HS-27A (cell line): Measurements from ENCODE around the gene NELFB.

ENCODE experiments used
- DNase-seq: peaks from one replicate; pipeline ENCODE4 v3.0.0-alpha.2; 2012; ENCODE audit warnings: low read depth, missing footprints

NELFB gene

GRCh38 chr9:137268538-137269201, 13.5 kb downstream of the NELFB start:
- no peak for DNase-seq

GRCh38 chr9:137269231-137269772, 14.2 kb downstream of the NELFB start:
- DNase-seq, result no peak

- DNase-seq, result no peak
Measured at GRCh38 chr9:137270929-137271695, 16.0 kb downstream of the NELFB start.

GRCh38 chr9:137271696-137272076, 16.6 kb downstream of the NELFB start:
- DNase-seq, result no peak

GRCh38 chr9:137272241-137273094, 17.3 kb downstream of the NELFB start:
- no peak for DNase-seq

- DNase-seq, result no peak
Measured at GRCh38 chr9:137273095-137273490, 18.0 kb downstream of the NELFB start.

GRCh38 chr9:137273611-137274320, 18.6 kb downstream of the NELFB start:
- no peak for DNase-seq

GRCh38 chr9:137275203-137275587, 20.1 kb downstream of the NELFB start:
- DNase-seq, result no peak

- DNase-seq, result no peak
Measured at GRCh38 chr9:137275588-137276472, 20.7 kb downstream of the NELFB start.

GRCh38 chr9:137276473-137277328, 21.6 kb downstream of the NELFB start:
- DNase-seq, result no peak

- DNase-seq, result peak; percentile 51
Measured at GRCh38 chr9:137277329-137278041, 22.4 kb downstream of the NELFB start, which contains the start of gene TOR4A. TOR4A (plus strand) TSS chr9:137277726; CDS start chr9:137278690, 964 bp downstream.

GRCh38 chr9:137278061-137278701, 23.1 kb downstream of the NELFB start:
- no peak for DNase-seq

GRCh38 chr9:137278721-137279711, 23.9 kb downstream of the NELFB start:
- no peak for DNase-seq

GRCh38 chr9:137279741-137280473, 24.8 kb downstream of the NELFB start:
- no peak for DNase-seq

GRCh38 chr9:137280474-137281344, 25.6 kb downstream of the NELFB start:
- no peak for DNase-seq
